GM13977 (cell line): ENCODE data around the gene KISS1.

Experiments
- DNase-seq: peaks from one replicate; pipeline ENCODE4 v3.0.0; 2012; ENCODE audit warnings: low spot score
- in situ Hi-C: fragments of 300-500 bp; cut with MboI; formaldehyde crosslinking; loops from one replicate; pipeline ENCODE4 v1.12.0; 2022; ENCODE audit warnings: low sequenced_read_pairs, low pct_unique_long_range_greater_than_20kb, mixed read lengths, inconsistent platforms; ENCODE audit not compliant: unreplicated experiment
- TF ChIP-seq, protein P1 (sequence below): IDR thresholded peaks from 2 replicates; pipeline ENCODE4 v1.5.1; 2012; ENCODE audit warnings: mild to moderate bottlenecking, control low read depth; ENCODE audit not compliant: insufficient read depth; ENCODE audit errors: extremely low read depth, missing control alignments

KISS1 gene

DNA sequence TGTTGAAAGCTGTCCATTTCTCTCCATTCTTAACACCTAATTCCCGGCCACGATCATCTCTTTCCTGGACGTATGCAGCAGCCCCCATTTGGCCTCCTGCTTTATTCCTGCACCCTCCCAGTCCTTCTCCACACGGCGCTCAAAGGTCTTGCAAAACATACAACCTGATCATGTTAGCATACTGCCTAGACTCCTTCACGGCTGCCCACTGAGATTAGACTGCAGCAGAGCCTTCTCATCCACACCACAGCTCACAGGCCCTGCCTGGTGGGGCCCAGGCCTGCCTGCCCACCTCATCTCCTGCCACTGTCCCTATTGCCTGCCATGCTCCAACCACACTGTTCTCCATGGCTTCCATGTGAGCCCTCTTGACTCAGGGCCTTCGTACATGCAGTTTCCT lies 14.8 kb upstream of the KISS1 start:
- TF ChIP-seq, protein P1, sequence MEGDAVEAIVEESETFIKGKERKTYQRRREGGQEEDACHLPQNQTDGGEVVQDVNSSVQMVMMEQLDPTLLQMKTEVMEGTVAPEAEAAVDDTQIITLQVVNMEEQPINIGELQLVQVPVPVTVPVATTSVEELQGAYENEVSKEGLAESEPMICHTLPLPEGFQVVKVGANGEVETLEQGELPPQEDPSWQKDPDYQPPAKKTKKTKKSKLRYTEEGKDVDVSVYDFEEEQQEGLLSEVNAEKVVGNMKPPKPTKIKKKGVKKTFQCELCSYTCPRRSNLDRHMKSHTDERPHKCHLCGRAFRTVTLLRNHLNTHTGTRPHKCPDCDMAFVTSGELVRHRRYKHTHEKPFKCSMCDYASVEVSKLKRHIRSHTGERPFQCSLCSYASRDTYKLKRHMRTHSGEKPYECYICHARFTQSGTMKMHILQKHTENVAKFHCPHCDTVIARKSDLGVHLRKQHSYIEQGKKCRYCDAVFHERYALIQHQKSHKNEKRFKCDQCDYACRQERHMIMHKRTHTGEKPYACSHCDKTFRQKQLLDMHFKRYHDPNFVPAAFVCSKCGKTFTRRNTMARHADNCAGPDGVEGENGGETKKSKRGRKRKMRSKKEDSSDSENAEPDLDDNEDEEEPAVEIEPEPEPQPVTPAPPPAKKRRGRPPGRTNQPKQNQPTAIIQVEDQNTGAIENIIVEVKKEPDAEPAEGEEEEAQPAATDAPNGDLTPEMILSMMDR, result no peak
- in situ Hi-C loops, result no loop called here

DNA sequence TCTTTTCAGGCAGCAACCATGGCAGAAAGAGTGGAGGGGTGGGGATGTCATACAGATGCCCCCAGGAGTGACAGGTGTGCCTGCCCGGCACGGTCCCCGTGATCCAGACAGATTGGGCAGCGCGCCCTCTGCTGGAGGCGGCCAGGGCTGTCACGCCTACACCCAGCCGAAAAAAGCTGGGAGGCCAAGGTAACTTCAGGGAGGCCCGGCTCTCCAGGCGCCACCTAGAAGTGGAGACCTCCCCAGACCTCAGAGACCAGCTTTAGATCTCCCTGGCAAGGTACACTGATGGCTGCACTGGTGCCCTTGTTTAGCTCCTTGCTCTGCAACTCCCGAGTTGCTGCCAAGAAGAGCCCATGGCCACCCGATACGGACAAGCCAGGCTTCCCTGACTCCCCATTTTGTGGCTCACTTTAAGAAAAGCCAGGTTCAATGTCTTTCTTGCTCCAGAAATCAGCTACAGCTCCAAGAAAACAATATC lies 10.9 kb upstream of the KISS1 start:
- peak; percentile 83 for DNase-seq
- TF ChIP-seq, protein P1, result peak; percentile 93
- in situ Hi-C loops, result no loop called here

More for the DNA sequence above, 14.8 kb upstream of the KISS1 start:
- DNase-seq, result no peak

DNA sequence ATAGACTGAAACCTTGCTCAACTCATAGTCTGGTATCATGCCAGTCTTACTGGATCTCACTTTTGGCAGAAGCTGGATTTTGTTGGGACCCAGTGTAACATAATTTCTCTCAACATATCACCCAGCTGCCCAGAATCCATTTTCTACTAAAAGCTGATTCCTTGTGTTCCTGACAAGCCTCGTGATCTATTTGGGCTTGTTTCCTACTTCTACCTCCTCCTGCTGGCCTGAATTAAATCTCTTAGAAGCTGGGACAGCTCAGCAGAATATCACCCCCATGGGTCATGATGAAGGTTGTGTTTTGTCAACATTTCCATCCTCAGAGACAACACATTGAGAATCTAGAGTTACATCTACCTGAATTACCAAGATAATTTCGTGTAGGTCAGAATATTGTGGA lies 9.8 kb upstream of the KISS1 start:
- DNase-seq, result no peak
- in situ Hi-C loops, result no loop called here
- TF ChIP-seq, protein P1, result no peak

DNA sequence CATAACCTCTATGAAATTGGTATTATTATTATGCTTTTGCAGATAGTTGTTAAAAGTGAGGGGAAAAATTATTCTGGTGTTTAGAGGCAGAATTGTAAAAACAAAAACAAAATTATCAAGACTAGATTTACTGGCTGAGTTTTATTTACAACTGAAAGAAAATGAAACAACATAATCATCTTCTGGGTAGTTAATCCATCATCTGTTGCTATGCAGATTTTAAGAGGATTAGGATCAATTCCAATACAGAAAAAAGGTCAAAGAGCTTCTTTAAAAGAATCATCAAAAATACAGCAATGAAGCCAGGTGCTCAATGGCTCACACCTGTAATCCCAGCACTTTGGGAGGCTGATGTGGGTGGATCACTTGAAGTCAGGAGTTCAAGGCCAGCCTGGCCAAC lies 9.2 kb upstream of the KISS1 start:
- in situ Hi-C loops, result no loop called here
- TF ChIP-seq, protein P1, result no peak

DNA sequence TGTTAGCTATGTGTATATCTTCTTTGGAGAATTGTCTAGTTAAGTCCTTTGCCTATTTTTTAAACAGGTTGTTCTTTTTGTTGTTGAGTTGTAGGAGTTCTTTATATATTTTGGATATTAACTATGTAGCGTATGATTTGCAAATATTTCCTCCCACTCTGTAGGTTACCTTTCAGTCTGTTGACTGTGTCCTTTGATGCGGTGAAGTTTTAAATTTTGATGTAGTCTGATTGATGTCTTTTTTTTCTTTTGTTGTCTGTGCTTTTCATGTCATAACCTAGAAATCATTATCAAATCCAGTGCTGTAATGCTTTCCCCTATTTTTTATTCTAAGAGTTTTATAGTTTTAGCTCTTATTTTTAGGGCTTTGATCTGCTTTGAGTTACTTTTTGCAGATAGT lies 8.7 kb upstream of the KISS1 start:
- DNase-seq, result no peak
- TF ChIP-seq, protein P1, result no peak
- in situ Hi-C loops, result no loop called here

More for the DNA sequence above, 9.2 kb upstream of the KISS1 start:
- no peak for DNase-seq

DNA sequence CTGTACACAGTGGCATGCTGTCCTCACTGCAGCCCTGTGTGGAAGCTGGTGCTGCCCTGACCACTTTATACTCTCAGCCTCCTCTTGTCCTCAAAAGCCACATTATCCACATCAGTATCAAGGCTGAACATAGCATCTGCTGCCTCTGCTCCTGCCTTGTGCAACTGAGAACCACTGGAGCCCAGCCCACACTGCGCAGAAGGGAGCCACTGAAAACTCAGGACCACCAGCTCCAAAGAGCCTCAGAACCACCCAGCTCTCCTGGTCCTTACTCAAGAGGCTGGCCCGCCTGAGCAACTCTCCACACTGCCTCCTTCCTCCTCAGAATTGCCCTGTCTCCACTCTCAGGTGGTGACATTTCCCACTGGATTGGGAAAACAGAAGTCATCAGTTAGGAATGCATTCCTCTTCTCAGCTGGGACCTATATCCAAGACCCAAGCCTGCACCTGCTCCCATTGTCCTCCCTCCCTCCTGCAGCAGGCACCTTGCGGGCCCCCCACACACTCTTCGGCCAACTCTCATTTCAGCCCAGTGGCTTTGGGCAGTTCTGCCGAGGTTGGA lies 7.0 kb upstream of the KISS1 start:
- in situ Hi-C loops, result no loop called here
- TF ChIP-seq, protein P1, result no peak
- no peak for DNase-seq

DNA sequence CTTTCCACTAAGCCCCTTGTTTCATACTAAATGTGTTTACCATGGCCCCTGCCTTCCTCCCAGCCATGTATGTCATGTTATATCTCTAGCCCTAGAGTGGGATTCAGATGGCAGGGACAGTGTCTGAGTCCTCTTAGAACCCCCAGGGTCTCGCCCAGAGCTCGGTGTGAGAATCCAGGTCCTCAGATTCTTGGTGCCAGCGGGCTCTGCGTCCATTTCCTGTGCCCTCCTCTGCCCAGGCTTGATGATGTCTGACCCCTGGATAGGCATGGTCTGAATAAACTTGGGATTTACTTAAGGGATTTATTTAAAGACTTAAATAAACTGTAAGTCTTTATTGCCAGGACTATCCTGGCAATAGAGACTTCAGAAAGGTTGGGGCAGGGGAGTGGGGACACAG lies 6.2 kb upstream of the KISS1 start:
- in situ Hi-C loops, result no loop called here
- TF ChIP-seq, protein P1, result no peak
- DNase-seq, result no peak
